Measurements from ENCODE around the gene SLC16A8.
A peak's percentile ranks its signal among the peaks of the same experiment; 100 is the strongest.
"Not testable (repeated sequence)": the region's sequence is repeated elsewhere in the genome, so short reads cannot be mapped to it uniquely, and the experiment has no call there.

The SLC16A8 gene

GRCh38 chr22:38083931-38084631 lies at the start of gene SLC16A8:
TSS of gene SLC16A8 (minus strand) at chr22:38084184. CDS start at chr22:38082873, 1,311 bp downstream.
- no peak for DNase-seq

- DNase-seq = no peak
Observed at GRCh38 chr22:38133331-38133730, 49.3 kb upstream of the SLC16A8 start.

- no peak for DNase-seq
Observed at GRCh38 chr22:38132794-38133193, 48.8 kb upstream of the SLC16A8 start.

- DNase-seq = no peak
Observed at GRCh38 chr22:38132136-38132535, 48.2 kb upstream of the SLC16A8 start.

GRCh38 chr22:38131399-38131798 lies 47.4 kb upstream of the SLC16A8 start:
- no peak for DNase-seq

- no peak for DNase-seq
Observed at GRCh38 chr22:38129856-38130255, 45.9 kb upstream of the SLC16A8 start.

GRCh38 chr22:38129021-38129420 lies 45.0 kb upstream of the SLC16A8 start:
- DNase-seq = no peak

GRCh38 chr22:38127869-38128268 lies 43.9 kb upstream of the SLC16A8 start:
- DNase-seq = no peak

GRCh38 chr22:38126928-38127668 lies 43.1 kb upstream of the SLC16A8 start:
- no peak for DNase-seq

- no peak for DNase-seq
Observed at GRCh38 chr22:38125751-38126201, 41.8 kb upstream of the SLC16A8 start.

- no peak for DNase-seq
Observed at GRCh38 chr22:38125038-38125610, 41.1 kb upstream of the SLC16A8 start.

GRCh38 chr22:38124236-38124974 lies 40.4 kb upstream of the SLC16A8 start:
- no peak for DNase-seq

GRCh38 chr22:38122616-38123015 lies 38.6 kb upstream of the SLC16A8 start:
- DNase-seq = no peak

GRCh38 chr22:38120359-38121110 lies 36.6 kb upstream of the SLC16A8 start:
- no peak for DNase-seq

GRCh38 chr22:38118747-38119146 lies 34.8 kb upstream of the SLC16A8 start:
- DNase-seq = not testable (repeated sequence)

- no peak for DNase-seq
Observed at GRCh38 chr22:38118182-38118581, 34.2 kb upstream of the SLC16A8 start.

- DNase-seq = not testable (repeated sequence)
Observed at GRCh38 chr22:38117556-38117955, 33.6 kb upstream of the SLC16A8 start.

- no peak for DNase-seq
Observed at GRCh38 chr22:38115423-38116205, 31.6 kb upstream of the SLC16A8 start.

- DNase-seq = peak; percentile 11 to 17
Observed at GRCh38 chr22:38114484-38115398, 30.8 kb upstream of the SLC16A8 start.

GRCh38 chr22:38112381-38112780 lies 28.4 kb upstream of the SLC16A8 start:
- no peak for DNase-seq

Measured in NCI-H187 (cell line).